Measurements from ENCODE around the gene PIK3C3. TPM values are rescaled to one million over a fixed set of nuclear protein-coding genes. Genes with fewer than 3 reads are reported as not detected.

Gene PIK3C3
- polyA plus RNA-seq, 1 donor from 2014 or later: 42.9 TPM

DNA sequence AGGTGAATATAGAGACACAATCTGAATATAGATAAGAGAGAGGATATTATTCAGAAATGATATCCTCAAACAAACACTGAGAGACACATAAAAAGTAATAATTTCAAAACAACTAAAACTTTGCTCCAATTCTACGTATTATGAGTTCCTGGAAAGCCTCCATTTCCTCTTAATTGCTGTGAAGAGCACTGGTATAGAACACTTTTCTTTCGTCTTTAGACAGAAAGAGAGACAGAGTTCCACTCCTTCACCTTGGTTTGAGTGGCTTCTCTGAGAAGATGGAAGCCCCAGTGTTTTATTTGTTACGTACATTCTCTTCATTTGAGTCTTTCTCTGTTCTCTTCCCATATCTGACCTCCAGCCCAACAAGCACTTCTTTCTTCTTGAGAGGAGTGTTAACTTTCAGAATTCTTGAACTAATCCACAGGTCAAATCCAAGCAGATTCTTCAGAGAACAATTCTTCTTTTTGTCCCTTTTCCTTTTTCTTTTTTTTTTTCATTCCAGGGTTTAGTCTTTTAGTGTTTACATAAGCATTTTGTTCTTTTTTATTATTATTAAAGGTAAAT, 6.4 kb upstream of the PIK3C3 start:
- no peaks in the 10 kb centered on the region for H3K9me3 ChIP-seq (ENCODE audit: low read length)
- no peaks in the 10 kb centered on the region for H4K20me1 ChIP-seq (ENCODE audit: insufficient read depth)
- no peak overlapping the region for H3K27ac ChIP-seq (ENCODE audit: low read length)
- no peaks in the 10 kb centered on the region for H3K79me2 ChIP-seq (replicated peaks; ENCODE audit: insufficient read depth, low read length)
- TF ChIP-seq RAD21 (conservative IDR thresholded peaks at IDR 0.05) (no peak), SMC3 (conservative IDR thresholded peaks at IDR 0.05; ENCODE audit: poor library complexity) (no peak), TAF1 (IDR thresholded peaks at IDR 0.05; ENCODE audit: low read depth) (no peak), EZH2 (IDR thresholded peaks at IDR 0.05; ENCODE audit: borderline replicate concordance, insufficient read depth, low read length, poor library complexity, severe bottlenecking) (no peak)
- TF ChIP-seq, protein P1, sequence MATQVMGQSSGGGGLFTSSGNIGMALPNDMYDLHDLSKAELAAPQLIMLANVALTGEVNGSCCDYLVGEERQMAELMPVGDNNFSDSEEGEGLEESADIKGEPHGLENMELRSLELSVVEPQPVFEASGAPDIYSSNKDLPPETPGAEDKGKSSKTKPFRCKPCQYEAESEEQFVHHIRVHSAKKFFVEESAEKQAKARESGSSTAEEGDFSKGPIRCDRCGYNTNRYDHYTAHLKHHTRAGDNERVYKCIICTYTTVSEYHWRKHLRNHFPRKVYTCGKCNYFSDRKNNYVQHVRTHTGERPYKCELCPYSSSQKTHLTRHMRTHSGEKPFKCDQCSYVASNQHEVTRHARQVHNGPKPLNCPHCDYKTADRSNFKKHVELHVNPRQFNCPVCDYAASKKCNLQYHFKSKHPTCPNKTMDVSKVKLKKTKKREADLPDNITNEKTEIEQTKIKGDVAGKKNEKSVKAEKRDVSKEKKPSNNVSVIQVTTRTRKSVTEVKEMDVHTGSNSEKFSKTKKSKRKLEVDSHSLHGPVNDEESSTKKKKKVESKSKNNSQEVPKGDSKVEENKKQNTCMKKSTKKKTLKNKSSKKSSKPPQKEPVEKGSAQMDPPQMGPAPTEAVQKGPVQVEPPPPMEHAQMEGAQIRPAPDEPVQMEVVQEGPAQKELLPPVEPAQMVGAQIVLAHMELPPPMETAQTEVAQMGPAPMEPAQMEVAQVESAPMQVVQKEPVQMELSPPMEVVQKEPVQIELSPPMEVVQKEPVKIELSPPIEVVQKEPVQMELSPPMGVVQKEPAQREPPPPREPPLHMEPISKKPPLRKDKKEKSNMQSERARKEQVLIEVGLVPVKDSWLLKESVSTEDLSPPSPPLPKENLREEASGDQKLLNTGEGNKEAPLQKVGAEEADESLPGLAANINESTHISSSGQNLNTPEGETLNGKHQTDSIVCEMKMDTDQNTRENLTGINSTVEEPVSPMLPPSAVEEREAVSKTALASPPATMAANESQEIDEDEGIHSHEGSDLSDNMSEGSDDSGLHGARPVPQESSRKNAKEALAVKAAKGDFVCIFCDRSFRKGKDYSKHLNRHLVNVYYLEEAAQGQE (IDR thresholded peaks at IDR 0.05; ENCODE audit: borderline replicate concordance): no peak
- no peak overlapping the region for H3K4me3 ChIP-seq (ENCODE audit: low read length)
- H3K36me3 ChIP-seq (ENCODE audit: insufficient read depth, low read length): no peaks in the 10 kb centered on the region
- no peak overlapping the region for H3K9ac ChIP-seq (ENCODE audit: low read length)
- no peak overlapping the region for H2AFZ ChIP-seq (ENCODE audit: low read depth, low read length)
- no peaks in the 10 kb centered on the region for H3K9me2 ChIP-seq (ENCODE audit: insufficient read depth, low read length)
- H3K27me3 ChIP-seq (ENCODE audit: insufficient read depth, low read depth, low read length): no peaks in the 10 kb centered on the region
- H3F3A ChIP-seq (ENCODE audit: insufficient read depth, low read length, poor library complexity, severe bottlenecking): no peaks in the 10 kb centered on the region
- H3K4me2 ChIP-seq (ENCODE audit: low read length): no peak overlapping the region

DNA sequence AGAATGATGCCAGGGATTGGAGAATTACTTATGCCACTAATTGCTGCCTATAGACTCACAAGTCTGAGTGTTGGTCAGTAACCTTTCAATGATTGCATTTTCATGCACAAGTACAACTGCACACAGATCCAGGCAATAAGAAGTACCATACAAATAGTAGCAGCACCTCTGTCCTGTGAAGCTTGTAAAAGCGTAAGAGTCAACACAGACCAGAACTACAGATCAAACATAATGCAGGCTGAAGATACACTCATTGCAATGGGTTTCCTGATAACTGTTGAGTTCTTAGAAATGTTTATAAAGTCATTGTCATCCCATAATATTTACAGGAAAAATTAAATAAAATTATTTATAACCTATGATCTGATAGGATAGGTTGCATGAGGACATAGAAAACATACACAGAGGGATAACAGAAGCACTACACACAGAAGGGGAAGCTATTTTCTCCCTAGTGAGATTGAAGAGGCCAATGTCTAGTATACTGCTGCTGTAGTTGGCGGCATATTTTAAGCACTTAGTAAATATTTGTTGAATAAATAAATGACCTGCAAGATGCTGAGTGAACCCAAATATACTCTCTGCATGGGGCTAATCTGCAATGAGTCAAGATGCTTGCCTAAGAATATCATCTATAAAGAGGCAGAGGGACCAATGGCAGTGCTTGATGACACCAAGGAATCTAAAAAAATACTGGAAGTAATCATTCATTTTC, 5.7 kb upstream of the PIK3C3 start:
- no peak overlapping the region for H3K27ac ChIP-seq (ENCODE audit: low read length)
- no peak overlapping the region for H3K4me3 ChIP-seq (ENCODE audit: low read length)
- no peaks in the 10 kb centered on the region for H3F3A ChIP-seq (ENCODE audit: insufficient read depth, low read length, poor library complexity, severe bottlenecking)
- H3K9me3 ChIP-seq (ENCODE audit: low read length): no peaks in the 10 kb centered on the region
- no peaks in the 10 kb centered on the region for H3K9me2 ChIP-seq (ENCODE audit: insufficient read depth, low read length)
- no peaks in the 10 kb centered on the region for H3K79me2 ChIP-seq (replicated peaks; ENCODE audit: insufficient read depth, low read length)
- H3K27me3 ChIP-seq (ENCODE audit: insufficient read depth, low read depth, low read length): no peaks in the 10 kb centered on the region
- H4K20me1 ChIP-seq (ENCODE audit: insufficient read depth): no peaks in the 10 kb centered on the region
- no peak for TF ChIP-seq SMC3 (conservative IDR thresholded peaks at IDR 0.05; ENCODE audit: poor library complexity)
- no peak for TF ChIP-seq TAF1 (IDR thresholded peaks at IDR 0.05; ENCODE audit: low read depth)
- no peak for TF ChIP-seq EZH2 (IDR thresholded peaks at IDR 0.05; ENCODE audit: borderline replicate concordance, insufficient read depth, low read length, poor library complexity, severe bottlenecking)
- TF ChIP-seq, protein P1 (IDR thresholded peaks at IDR 0.05; ENCODE audit: borderline replicate concordance): no peak
- TF ChIP-seq, protein P2, sequence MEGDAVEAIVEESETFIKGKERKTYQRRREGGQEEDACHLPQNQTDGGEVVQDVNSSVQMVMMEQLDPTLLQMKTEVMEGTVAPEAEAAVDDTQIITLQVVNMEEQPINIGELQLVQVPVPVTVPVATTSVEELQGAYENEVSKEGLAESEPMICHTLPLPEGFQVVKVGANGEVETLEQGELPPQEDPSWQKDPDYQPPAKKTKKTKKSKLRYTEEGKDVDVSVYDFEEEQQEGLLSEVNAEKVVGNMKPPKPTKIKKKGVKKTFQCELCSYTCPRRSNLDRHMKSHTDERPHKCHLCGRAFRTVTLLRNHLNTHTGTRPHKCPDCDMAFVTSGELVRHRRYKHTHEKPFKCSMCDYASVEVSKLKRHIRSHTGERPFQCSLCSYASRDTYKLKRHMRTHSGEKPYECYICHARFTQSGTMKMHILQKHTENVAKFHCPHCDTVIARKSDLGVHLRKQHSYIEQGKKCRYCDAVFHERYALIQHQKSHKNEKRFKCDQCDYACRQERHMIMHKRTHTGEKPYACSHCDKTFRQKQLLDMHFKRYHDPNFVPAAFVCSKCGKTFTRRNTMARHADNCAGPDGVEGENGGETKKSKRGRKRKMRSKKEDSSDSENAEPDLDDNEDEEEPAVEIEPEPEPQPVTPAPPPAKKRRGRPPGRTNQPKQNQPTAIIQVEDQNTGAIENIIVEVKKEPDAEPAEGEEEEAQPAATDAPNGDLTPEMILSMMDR (IDR thresholded peaks at IDR 0.05; ENCODE audit: poor library complexity, severe bottlenecking): no peak
- TF ChIP-seq RAD21 (conservative IDR thresholded peaks at IDR 0.05): no peak
- no peak for TF ChIP-seq MXI1 (conservative IDR thresholded peaks at IDR 0.05; ENCODE audit: poor library complexity, severe bottlenecking)
- no peaks in the 10 kb centered on the region for H3K36me3 ChIP-seq (ENCODE audit: insufficient read depth, low read length)
- H3K4me2 ChIP-seq (ENCODE audit: low read length): no peak overlapping the region
- no peak overlapping the region for H3K9ac ChIP-seq (ENCODE audit: low read length)
- no peak overlapping the region for H2AFZ ChIP-seq (ENCODE audit: low read depth, low read length)

Data from neural cell (in vitro differentiated cells).